ENCODE data around the gene CHL1.

The CHL1 gene

DNA sequence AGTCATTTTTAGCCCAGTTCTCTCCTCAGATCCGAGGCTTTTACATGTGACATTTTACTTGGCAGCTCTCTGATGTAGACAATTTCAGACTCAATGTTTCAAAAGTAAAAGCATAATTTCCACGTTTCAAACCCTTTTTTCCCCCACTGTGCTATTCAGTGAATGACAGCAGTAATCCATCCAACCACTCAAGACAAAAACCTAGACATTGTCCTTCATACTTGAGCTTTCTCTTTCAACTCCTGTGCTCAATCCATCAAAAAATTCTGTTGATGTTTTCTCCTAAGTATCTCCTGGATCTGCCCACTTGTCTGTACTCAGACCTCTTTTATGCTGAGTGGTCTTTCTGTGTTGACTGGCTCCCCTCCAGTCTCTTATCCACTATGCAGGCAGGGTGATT lies 214.7 kb downstream of the CHL1 start:
- TF ChIP-seq, protein P1, sequence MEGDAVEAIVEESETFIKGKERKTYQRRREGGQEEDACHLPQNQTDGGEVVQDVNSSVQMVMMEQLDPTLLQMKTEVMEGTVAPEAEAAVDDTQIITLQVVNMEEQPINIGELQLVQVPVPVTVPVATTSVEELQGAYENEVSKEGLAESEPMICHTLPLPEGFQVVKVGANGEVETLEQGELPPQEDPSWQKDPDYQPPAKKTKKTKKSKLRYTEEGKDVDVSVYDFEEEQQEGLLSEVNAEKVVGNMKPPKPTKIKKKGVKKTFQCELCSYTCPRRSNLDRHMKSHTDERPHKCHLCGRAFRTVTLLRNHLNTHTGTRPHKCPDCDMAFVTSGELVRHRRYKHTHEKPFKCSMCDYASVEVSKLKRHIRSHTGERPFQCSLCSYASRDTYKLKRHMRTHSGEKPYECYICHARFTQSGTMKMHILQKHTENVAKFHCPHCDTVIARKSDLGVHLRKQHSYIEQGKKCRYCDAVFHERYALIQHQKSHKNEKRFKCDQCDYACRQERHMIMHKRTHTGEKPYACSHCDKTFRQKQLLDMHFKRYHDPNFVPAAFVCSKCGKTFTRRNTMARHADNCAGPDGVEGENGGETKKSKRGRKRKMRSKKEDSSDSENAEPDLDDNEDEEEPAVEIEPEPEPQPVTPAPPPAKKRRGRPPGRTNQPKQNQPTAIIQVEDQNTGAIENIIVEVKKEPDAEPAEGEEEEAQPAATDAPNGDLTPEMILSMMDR (IDR thresholded peaks at IDR 0.05; ENCODE audit: control insufficient read depth, insufficient read depth, low read depth, low read length, missing control alignments): no peak
- no peak for DNase-seq (ENCODE audit: low read depth)
- no peak overlapping the region for H3K4me3 ChIP-seq (ENCODE audit: control insufficient read depth, low read depth, low read length)

DNA sequence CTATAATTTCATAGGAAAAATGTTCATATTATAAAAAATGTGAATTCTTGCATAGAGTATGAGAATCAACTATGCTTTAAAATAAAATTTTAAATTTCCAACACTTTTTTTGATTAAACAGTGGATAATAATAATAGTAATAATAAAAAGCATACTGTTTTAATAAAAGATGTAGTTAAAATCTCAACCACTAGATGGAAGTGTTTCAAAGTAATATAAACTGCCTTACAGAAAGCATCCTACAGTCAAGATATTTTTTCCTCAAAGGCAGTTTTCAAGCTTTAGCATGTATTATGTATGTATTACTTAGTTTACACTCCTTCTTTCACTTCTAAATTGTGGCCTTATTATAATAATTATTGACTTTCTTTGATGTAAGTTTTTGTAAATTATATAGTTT lies 217.5 kb downstream of the CHL1 start:
- H3K4me3 ChIP-seq (ENCODE audit: control insufficient read depth, low read depth, low read length): no peak overlapping the region
- no peak for DNase-seq (ENCODE audit: low read depth)
- TF ChIP-seq, protein P1 (IDR thresholded peaks at IDR 0.05; ENCODE audit: control insufficient read depth, insufficient read depth, low read depth, low read length, missing control alignments): no peak

DNA sequence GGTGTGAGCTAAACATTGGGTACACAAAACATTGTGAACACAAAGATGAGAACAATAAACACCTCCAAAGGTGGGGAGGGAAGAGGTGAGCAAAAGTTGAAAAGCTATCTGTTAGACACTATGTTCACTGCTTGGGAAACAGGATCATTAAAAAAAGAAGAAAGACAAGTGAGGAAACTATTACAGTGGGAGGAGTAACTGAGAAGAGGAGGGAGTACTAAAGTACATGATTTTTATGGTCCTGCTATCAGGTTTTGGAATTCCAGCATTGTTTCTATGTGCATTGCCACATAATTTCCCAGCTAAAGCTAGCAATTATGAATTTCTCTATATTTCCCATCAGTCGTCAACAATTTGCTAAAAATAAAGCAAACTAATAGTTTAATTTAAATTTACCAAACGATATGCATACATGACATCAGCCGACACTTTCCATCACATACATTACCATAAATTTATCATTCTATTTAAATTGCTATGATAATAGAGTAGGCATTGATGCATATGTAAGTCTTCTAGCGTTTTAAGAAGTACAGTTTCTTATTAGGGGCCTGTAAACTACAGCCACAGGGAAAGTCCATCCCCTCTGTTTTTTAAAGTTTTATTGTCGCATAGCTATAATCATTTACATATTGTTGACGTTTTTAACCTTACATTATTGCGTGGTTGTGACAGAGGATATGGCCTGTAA lies 221.8 kb downstream of the CHL1 start:
- no peak overlapping the region for H3K4me3 ChIP-seq (ENCODE audit: control insufficient read depth, low read depth, low read length)
- TF ChIP-seq, protein P1 (IDR thresholded peaks at IDR 0.05; ENCODE audit: control insufficient read depth, insufficient read depth, low read depth, low read length, missing control alignments): no peak
- no peak for DNase-seq (ENCODE audit: low read depth)

DNA sequence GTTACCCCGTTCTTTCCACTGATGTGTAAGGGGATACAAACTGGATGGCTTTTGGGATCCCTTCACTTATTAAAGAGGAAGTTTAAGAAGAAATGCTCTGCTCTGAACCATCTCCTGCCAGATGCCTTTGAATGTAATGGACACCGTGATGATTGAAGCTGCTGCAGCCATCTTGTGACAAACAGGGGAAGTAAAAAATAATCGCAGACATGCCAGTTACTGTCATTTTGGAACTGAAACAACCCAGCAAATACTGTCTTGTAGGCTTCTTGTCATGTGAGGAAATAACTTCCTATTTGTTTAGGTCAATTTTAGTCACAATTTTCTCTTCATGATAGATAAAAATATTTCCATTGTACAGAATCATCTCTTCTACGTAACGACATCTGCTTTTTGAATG lies 224.0 kb downstream of the CHL1 start:
- H3K4me3 ChIP-seq (ENCODE audit: control insufficient read depth, low read depth, low read length): no peak overlapping the region
- TF ChIP-seq, protein P1 (IDR thresholded peaks at IDR 0.05; ENCODE audit: control insufficient read depth, insufficient read depth, low read depth, low read length, missing control alignments): no peak
- no peak for DNase-seq (ENCODE audit: low read depth)

DNA sequence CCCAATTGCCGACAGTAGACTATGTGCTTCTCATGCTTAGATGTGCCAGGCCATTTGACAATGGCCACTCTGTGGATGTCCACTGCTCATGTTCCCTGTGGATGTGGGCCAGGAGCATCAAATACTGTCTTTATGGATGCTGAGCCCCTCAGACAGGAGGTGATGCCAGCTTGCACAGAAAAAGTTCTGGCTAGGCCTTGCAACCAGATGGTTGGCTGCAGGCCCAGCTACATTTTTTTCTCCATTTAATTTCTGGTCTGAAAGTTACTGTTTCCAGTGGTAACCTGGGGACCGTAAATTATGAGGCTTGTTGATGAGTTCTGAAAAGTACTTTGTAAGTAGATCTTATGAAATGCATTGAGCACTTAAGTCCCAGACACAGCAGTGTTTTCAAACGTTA lies 228.5 kb downstream of the CHL1 start:
- no peak for DNase-seq (ENCODE audit: low read depth)

DNA sequence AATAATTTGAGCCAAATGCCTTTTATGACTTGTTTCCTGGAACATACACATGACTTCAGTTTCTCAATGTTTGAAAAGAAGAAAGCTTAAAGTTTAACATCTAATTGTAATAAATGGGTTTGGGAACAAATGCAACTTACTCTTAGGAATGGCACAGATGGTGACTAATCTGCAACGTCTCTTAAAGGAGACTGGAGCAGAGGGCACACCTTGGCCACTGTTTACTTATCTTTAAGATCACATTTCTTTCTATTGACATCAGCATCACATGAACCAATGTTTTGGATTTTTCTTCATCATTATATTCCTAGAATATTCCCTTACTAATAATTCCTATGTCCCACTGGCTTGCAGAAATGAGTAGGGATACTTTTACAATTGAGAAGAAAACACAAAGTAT lies 229.5 kb downstream of the CHL1 start:
- no peak overlapping the region for H3K4me3 ChIP-seq (ENCODE audit: control insufficient read depth, low read depth, low read length)
- TF ChIP-seq, protein P1 (IDR thresholded peaks at IDR 0.05; ENCODE audit: control insufficient read depth, insufficient read depth, low read depth, low read length, missing control alignments): no peak
- no peak for DNase-seq (ENCODE audit: low read depth)

More for the DNA sequence above, 228.5 kb downstream of the CHL1 start:
- H3K4me3 ChIP-seq (ENCODE audit: control insufficient read depth, low read depth, low read length): no peak overlapping the region
- TF ChIP-seq, protein P1 (IDR thresholded peaks at IDR 0.05; ENCODE audit: control insufficient read depth, insufficient read depth, low read depth, low read length, missing control alignments): no peak

All from AG09309 (cell line).